GM18502 (cell line): Measurements from ENCODE around the gene SRGAP1.
"Not testable (repeated sequence)": the region's sequence is repeated elsewhere in the genome, so short reads cannot be mapped to it uniquely, and the experiment has no call there.

Experiments
- ATAC-seq: cut with Tn5 transposase; IDR thresholded peaks from one replicate; pipeline ENCODE4 v1.9.1; 2021; ENCODE audit warnings: mild to moderate bottlenecking; ENCODE audit not compliant: unreplicated experiment, poor library complexity

SRGAP1 gene

DNA sequence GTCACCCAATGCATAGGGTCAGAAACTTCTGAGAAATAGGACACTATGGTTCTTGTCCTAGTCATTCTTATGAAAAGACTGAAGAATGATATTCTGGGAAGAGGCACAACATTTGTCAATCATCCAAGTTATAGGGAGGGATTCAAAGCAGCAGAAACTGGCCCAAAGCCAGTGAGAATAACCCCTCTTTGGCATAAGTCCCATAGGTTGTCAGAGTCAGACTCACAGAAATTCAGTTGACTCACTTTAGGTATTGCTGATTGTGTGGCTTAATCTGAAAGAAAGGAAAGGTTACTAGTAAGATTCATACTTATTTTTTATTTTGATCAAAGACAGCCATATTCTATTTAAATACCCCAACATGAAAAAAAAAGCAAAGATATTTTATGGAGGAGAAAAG is 151.0 kb downstream of the SRGAP1 start:
- ATAC-seq: no peak

DNA sequence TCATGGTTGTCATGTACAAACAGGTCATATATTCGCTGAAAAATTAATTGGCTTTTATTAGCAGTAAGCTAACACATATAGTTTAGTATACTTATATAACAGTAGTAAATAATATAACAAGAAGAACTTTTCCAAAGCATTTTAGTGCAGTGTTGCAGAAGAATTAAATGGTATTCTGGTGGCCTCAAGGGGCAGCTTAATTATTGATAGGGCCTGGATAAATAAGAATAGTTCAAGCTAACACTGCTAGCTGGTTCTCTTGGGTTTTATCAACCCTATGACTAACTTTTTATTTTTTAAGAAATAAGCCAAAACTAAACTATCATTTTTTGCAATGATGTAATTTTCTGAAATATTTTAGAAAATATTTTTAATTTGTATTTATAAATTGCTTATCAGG is 152.1 kb downstream of the SRGAP1 start:
- ATAC-seq: no peak

DNA sequence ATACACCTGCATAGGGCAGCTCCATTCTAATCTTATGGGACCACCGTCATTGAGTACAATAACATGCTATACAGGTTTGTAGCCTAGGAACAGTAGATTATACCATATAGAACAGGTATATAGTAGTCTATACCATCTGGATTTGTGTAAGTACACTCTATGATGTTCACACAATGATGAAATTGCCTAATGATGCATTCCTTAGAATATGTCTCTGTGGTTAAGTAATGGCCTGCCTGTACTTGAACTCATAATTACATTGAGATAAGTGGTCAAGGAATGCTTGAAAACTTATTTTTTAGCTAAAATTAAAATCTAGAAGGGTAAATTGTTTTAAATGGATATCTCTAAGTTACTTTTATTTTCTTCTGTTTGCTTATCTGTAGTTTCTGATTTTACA is 152.7 kb downstream of the SRGAP1 start:
- no peak for ATAC-seq

DNA sequence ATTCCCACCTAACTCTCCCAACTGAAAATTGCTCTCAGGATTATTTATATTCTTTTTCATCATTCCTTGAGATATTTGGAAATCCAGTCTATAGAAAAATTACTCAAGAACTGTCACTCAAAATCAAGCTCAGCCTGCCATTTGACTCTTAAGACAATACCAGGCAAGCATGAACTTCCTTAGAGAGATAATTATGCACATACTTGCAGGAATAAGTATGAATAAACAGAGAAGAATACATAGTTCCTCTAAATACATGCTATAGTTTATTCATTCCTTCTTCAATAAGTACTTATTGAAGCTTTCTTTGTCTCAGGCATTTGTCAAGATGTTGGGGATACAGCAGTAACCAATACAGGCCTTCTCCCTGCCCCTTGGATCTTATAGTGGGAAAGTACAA is 154.1 kb downstream of the SRGAP1 start:
- no peak for ATAC-seq

DNA sequence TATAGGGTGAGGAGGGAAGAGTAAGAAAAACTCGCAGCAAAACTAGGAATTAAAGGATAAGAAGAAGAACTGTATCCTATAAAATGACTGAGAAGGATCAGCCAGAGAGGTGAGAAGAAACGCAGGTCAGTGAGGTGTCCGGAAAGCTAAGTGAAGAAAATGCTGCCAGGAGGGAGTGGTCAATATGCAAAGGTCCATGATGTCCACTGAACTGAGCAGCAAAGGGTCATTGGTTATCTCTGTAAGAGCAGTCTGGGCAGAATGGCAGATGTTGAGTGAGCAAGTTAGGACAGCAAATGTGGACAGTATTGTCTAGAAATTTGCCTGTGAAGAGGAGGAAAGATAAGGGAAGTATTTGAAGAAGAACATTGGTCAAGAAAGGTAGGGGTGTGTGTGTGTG is 155.4 kb downstream of the SRGAP1 start:
- ATAC-seq: no peak

DNA sequence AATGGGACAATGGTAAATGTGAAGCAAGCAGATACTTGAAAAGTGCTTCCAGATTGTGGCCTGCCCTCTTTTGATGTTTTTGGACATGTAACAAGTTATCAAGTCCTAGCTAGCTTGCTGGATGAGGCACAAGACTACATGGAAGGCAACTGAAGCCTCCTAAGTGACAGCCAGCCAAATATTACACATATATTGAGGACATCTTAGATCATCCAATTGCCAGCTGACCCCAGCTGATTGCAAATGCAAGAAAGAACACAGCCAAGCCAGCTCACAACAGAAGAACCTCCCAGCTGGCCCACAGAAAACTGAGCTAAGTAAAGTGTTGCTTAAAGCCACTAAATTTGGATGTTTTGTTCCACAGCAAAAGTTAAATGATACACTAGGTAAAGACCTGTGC is 156.9 kb downstream of the SRGAP1 start:
- ATAC-seq: no peak

DNA sequence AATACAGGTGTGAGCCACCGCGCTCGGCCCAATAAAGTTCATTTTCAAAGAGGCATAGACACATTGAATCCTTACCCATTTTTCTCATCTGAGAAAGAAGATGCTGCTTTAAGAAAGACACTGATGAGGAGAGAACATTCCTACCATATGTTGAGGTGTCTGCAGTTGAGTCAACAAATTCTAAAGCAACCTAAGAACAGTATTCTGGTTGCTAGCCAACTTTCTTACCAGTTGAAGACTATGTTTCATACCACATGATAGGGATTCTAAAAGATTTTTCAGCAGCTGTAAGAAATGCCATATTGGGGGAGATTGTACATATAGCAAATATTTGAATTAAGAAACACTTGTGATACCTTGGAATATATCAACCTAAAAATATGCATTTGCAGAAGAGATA is 160.1 kb downstream of the SRGAP1 start:
- ATAC-seq: no peak

DNA sequence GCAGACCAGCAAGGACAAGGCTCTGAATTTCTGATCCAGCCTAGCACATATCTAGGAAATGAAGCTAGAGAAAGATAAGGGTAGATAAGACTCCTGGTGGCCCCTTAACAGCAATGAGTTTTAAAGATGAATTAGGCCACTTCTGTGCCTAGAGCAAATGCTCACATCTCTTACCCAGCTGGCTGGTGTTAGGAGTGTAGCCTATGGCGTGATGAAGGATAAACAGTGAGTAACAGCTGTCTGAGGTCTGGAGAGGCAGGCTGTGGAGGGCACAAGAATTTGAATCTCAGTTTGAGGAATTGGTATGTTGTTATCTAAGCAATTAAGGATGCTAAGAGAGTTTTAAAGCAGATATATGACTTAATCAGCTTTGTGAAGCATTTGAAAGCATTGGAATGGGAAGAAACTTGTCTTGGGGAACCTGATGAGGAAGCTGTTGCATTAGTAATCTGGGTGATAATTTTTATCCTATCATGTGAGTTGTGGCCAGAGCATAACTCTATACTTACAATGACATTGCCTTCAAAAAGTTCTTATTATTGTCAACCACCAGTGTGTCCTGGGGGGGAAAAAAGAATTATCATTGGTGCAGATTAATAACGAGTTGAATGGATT is 161.8 kb downstream of the SRGAP1 start:
- no peak for ATAC-seq

DNA sequence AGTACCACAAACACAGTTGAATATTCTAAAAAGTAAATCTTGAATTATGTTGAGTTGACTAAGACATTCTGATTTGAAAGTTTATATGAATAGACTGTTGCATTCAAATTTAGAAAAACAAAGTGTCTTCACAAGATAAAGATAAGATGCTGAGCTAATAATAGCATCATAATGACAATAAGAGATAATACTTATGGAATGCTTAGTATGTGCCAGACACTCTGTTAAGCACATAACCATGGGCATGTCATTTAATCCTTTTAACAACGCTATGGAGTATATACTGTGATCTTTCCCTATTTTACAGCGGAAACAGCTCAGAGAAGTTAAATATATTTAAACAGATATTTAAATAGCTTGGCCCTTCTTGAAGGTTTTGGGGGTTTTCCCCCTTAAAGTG is 163.4 kb downstream of the SRGAP1 start:
- no peak for ATAC-seq

DNA sequence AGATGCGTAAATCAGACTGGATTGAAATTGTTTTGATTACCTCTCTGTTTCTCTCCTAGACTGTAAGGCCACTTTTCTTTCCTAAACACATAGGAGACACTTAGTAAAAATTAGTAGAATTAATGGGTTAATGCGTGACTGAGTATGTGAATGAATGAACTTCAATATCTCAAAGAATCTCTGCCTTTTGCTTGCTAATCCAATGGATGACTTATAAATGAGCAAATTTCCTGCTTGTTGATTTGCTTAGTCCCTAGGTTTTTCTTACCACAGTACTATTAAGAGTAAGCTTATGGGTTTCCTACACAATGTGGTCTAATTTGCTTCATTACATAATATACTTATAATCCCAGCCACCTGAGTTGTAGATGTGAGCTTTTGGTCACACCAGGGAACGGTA is 164.1 kb downstream of the SRGAP1 start:
- no peak for ATAC-seq

DNA sequence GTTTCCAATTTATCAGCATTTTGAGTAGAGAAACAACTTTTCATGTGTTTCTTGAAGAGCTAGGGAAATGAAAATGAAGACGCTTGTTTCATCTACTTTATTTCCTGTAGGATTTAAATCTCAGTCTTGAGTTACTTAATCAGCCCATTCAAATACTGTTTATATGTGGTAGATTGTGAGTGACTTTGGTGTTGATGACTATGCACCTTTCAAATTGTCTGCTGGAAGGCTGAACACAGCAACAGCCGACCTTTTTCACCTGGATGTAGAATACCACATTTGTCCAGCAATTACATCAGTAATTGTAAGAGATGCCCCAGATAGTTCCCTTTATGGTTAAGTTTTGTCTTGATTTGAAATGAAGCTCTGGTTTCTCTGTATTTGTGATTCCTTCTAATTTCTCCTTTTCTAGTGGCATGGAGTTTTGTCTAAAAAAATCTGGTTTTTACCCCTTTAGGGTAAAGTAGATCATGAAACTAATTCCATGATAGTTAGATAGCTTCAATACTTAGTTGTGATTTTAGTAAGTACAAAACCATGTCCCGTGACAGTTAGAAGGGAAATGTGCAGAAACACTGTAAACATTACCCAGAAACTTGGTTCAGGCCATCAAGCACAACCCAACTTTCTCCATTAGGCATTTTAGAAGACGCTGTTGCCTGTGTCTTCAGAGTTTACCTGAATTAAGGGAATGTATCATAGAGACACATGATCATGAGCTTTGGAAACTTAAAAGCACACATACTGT is 165.0 kb downstream of the SRGAP1 start:
- peak; percentile 43 for ATAC-seq

DNA sequence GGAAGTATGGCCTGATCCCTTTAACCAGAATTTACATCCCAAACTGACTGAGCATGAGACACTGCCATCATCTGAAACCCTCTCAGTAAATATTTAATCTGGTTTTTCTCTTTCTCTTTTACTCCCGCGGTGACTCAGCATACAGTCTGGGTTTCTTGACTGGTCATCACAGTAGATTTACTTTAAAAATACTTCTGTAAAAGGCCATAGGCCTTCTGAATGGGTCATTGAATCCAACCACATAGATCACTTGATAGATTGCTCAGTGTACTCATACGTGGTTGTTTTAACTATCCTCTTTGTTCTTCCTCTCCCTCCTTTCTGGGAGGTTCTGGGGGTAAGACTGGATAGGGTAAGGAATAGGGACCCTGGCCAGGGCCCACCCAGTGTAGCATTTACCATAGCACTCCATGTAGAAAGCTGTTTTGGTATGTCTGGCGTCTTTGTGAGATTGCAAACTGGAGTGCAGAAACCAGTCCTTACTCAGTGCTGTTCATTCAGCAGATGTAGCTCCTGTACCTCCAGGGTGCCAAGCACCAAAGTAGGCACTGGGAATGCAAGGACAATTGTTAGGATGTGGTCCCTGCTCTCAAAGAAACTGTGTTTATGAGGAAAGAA is 165.7 kb downstream of the SRGAP1 start:
- peak; percentile 72 for ATAC-seq

DNA sequence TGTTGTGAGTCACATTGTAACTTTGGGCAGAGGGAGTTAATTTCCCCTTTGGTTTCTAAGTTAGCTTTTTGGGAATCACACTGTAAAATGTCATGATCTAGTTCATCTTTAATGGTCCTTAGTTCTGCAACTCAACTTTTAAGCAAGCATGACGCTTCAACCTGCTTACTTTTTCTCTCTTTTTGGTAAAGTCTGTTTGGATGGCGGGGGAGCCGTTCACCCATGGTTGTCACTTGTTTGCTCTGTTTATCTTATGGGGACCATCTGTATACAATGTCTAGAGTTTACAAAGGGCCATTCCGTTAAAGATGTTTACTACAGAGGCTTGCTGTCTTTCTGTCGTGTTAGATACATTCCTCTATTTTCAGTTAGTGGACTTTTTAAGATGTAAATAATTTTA is 172.0 kb downstream of the SRGAP1 start:
- ATAC-seq: no peak

DNA sequence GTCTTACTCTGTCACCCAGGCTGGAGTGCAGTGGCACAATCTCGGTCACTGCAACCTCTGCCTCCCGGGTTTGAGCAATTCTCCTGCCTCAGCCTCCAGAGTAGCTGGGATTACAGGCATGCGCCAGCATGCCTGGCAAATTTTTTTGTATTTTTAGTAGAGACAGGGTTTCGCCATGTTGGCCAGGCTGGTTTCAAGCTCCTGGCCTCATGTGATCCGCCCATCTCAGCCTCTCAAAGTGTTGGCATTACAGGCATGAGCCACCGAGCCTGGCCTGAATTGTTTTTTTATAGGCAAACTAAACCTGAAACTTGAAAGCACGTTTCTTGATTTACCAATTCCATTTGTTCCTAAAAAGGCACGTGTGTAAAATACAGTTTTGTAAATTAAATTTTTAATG is 173.6 kb downstream of the SRGAP1 start:
- ATAC-seq: not testable (repeated sequence)

DNA sequence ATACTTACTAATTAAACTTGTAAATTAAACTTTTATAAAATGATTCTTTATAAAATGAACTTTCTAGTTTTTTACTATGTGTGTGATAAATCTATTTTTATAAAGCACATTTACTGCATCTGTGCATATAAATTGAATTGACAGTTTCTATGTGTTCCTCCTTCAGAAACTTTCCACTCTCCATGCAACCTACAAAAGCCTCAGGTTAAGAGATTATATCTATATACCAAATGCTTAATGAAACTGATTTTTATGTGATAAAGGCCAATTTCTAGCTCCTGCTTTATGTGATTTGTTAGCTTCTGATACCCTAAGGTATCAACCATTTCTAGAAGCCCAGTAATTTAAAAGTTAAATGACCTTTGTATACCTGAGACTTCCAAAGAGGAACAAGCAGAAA is 174.0 kb downstream of the SRGAP1 start:
- no peak for ATAC-seq

DNA sequence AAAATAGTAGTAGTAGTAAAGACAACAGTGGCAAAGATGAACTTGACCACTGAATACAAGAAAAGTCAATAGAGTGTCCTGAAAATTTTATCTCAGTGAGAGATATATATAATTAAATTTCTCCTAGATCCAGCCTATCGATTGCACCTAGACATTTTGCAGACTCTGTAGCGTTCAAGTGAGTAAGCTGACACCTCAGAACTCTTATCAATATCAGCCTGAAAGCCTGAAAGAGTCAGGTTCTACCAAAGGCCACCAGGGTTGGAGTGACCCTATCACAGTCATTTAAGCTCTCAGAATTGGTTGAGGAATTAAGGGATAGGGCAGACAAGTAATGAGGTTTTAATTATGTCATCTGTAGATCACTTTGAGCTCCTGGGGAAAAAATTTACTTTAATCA is 174.6 kb downstream of the SRGAP1 start:
- ATAC-seq: no peak

DNA sequence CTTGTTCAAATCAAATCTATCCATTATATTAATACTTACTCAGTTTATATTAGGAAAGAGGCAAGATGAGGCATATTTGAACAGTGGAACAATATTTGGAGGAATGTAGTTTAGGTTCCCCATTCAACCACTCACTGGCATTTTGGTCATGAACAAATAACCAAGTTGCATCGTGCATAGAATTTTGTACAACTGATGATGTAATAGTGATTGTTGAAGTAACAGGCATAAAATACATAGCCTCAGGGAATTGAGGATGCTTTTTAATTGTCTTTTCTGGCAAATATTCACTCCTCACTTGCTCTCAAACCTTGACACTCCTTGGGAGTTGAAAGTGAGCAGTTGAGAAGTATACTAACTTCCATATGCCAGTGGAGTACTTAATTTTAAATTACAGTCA is 175.2 kb downstream of the SRGAP1 start:
- no peak for ATAC-seq

DNA sequence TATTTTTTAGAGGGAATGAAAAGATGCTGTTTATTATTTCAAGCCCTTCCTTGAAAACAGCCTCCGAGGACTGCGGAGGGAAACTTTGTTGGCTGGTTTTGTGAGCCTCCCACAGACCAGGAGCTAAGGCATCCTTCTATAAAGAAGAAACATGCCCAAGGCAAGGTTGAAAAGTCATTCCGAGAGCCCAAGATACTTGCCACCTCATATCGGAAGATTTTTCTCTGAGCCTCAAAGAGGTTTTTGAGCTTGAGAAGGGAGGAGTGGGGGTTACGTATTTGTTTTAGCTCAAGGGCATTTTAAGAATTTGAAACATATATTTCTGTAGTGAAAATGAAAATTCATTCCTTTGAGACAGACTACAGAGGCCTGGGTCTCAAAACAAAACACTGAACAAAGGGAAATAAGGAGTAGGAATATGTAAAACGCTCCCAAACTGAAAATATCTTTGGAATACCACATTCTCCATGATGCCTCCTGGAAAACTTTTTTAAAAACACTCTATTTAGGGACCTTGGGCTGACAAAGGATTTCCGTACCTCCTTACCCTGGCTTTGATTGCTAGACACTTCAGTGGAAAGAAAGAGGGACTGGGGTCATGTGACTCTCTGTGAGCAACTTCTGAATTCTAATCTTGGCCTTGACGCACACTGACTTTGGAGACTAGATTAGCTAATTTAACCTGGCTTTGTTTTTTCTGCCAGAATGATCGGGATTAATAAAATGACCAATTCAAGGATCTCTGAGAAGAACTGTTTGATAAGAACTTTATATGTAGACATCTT is 180.9 kb downstream of the SRGAP1 start:
- no peak for ATAC-seq

DNA sequence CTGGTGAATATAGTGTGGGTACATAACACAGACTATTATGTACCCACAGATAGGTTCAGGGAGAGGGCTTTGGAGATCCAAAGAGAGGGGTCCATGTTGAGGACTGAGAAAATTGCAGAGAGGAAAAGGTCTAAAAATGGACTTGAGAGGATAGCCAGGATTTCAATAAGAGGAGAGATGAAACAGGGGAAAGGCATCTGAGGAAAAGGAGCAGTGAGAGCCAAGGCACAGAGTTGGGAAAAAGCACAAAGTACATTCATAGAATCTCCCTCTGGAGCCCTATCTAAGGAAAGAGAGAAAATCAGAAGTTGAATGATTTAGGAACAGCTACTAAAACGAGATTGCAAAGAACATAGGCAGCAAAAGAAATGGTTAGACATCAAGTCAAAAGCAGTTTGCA is 182.8 kb downstream of the SRGAP1 start:
- ATAC-seq: no peak

DNA sequence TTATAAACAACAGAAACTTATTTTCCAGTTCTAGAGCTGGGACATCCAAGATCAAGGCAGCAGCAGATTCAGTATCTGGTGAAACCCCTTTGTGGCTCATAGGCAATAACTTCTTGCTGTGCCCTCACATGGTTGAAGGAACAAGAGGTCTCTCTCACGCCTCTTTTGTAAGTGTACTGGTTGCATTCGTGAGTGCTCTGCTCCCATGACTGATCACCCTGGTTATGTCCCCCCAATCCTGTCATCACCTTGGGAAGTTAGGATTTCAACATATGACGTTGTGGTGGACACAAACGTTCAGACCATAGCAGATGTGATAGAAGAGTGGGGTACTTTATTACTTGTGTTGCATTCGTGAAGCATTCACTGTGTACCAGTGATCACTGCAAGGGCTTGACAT is 184.0 kb downstream of the SRGAP1 start:
- ATAC-seq: no peak
